CD4-positive, alpha-beta T cell treated with Interferon alpha-2 for 1 hour (primary cell): Measurements from ENCODE around the gene BTBD8.

Experiments
- DNase-seq, 2 donors: peaks; one replicate each; pipeline ENCODE4 v3.0.0-alpha.2; 2020 to 2022

Gene BTBD8

GRCh38 chr1:92194511-92194910, 114.4 kb downstream of the BTBD8 start:
- DNase-seq: no peak

- no peak for DNase-seq
Observed at GRCh38 chr1:92201973-92202372, 121.8 kb downstream of the BTBD8 start.

GRCh38 chr1:92203105-92203504, 123.0 kb downstream of the BTBD8 start:
- DNase-seq: no peak

- no peak for DNase-seq
Observed at GRCh38 chr1:92210701-92211100, 130.6 kb downstream of the BTBD8 start.

- DNase-seq: no peak
Observed at GRCh38 chr1:92211166-92211565, 131.0 kb downstream of the BTBD8 start.

GRCh38 chr1:92217721-92218120, 137.6 kb downstream of the BTBD8 start, which contains the start of gene C1orf146:
Gene C1orf146 (plus strand): TSS chr1:92217915. CDS start chr1:92231421, 13,506 bp downstream.
- DNase-seq: no peak

GRCh38 chr1:92218559-92218958, 138.4 kb downstream of the BTBD8 start:
- no peak for DNase-seq

DNA sequence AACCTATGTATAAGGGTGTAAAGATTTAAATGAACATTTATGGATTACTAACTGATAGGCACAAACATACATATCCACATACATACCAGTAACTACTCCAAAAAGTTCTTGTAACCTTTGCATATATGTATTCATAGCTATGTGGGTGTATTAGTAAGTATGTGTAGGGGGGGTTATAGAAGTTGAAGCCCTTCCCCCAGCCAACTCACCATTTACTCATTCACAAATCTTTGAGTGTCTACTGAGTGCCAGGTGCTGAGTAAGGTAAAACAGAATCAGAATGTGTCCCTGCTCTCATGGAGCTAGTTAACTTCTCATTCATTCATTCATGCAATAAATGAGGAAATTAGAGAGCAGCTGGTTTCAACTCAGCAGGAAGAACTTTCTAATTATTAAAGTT, 138.9 kb downstream of the BTBD8 start:
- DNase-seq: no peak

DNA sequence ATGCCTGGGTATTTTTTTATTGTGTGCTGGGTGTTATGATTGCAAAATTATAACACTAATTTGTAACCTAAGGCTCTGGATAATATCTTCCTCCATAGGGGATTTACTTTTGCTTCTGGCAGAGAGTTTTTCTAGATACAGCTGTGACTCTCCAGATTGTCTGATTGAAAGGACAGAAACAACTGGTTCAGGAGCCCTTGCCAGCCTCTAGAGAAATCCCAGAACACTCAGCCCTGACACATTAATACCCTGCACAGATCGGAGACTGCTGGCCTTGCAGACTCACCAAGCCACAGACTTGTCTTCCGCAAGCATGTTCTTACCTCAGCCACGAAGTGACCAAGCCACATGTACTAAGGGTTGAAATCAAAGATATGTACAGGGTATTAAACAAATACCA, 148.3 kb downstream of the BTBD8 start:
- DNase-seq: no peak

GRCh38 chr1:92230736-92231135, 150.6 kb downstream of the BTBD8 start:
- no peak for DNase-seq
